Mesothelial cell of epicardium (in vitro differentiated cells): ENCODE measurements around the gene OR2T5. TPM values are rescaled to one million over a fixed set of nuclear protein-coding genes. Genes with fewer than 3 reads are reported as not detected.
"Not testable (repeated sequence)": the region's sequence is repeated elsewhere in the genome, so short reads cannot be mapped to it uniquely, and the experiment has no call there.

Experiments used
- DNase-seq, 2 experiments: peaks; one replicate each; pipeline ENCODE4 v3.0.0; 2021; ENCODE audit warnings: low spot score in 2 of 2; ENCODE audit not compliant: unreplicated experiment in 2 of 2
- H3K27ac Mint-ChIP-seq: 2 replicates; pipeline ENCODE4 v1.8.0; 2021; ENCODE audit warnings: mixed read lengths
- H3K27me3 Mint-ChIP-seq: 2 replicates; pipeline ENCODE4 v1.8.0; 2021; ENCODE audit warnings: low read depth, mixed read lengths
- H3K36me3 Mint-ChIP-seq: 2 replicates; pipeline ENCODE4 v1.8.0; 2021; ENCODE audit warnings: mixed read lengths
- H3K4me1 Mint-ChIP-seq: 2 replicates; pipeline ENCODE4 v1.8.0; 2021; ENCODE audit warnings: mixed read lengths
- H3K4me3 Mint-ChIP-seq: 2 replicates; pipeline ENCODE4 v1.8.0; 2021; ENCODE audit warnings: mild to moderate bottlenecking, moderate library complexity, mixed read lengths
- H3K9me3 Mint-ChIP-seq: 2 replicates; pipeline ENCODE4 v1.8.0; 2021; ENCODE audit warnings: mixed read lengths
- total RNA-seq: library from RNA; stranded (reverse); gene quantifications from 3 replicates; pipeline ENCODE4 v1.2.1, GENCODE V29; 2021

OR2T5 gene
- not detected in 3 replicates for total RNA-seq

- H3K27ac Mint-ChIP-seq, DNase-seq, H3K9me3 Mint-ChIP-seq, H3K36me3 Mint-ChIP-seq, H3K4me3 Mint-ChIP-seq, H3K27me3 Mint-ChIP-seq, H3K4me1 Mint-ChIP-seq: not testable (repeated sequence)
Observed at GRCh38 chr1:248488289-248488688, at the start of gene OR2T5. TSS of gene OR2T5 (plus strand) at chr1:248488589. CDS start at chr1:248488589, 0 bp downstream.

- not testable (repeated sequence) for H3K4me3 Mint-ChIP-seq, H3K27me3 Mint-ChIP-seq, DNase-seq, H3K36me3 Mint-ChIP-seq, H3K27ac Mint-ChIP-seq, H3K4me1 Mint-ChIP-seq
- peaks cover 38% of the 10 kb centered on the region for H3K9me3 Mint-ChIP-seq
Observed at GRCh38 chr1:248438668-248439067, 49.7 kb upstream of the OR2T5 start.

GRCh38 chr1:248439283-248439682 lies 49.1 kb upstream of the OR2T5 start:
- H3K27ac Mint-ChIP-seq, H3K36me3 Mint-ChIP-seq, H3K27me3 Mint-ChIP-seq, DNase-seq, H3K4me3 Mint-ChIP-seq, H3K4me1 Mint-ChIP-seq: not testable (repeated sequence)
- peaks cover 42% of the 10 kb centered on the region for H3K9me3 Mint-ChIP-seq

GRCh38 chr1:248442500-248443277 lies 45.7 kb upstream of the OR2T5 start:
- not testable (repeated sequence) for H3K27ac Mint-ChIP-seq, H3K27me3 Mint-ChIP-seq, DNase-seq, H3K4me3 Mint-ChIP-seq, H3K4me1 Mint-ChIP-seq, H3K36me3 Mint-ChIP-seq
- peaks cover 57% of the 10 kb centered on the region for H3K9me3 Mint-ChIP-seq

GRCh38 chr1:248444603-248445002 lies 43.8 kb upstream of the OR2T5 start:
- H3K27me3 Mint-ChIP-seq, H3K36me3 Mint-ChIP-seq, DNase-seq, H3K4me1 Mint-ChIP-seq, H3K4me3 Mint-ChIP-seq, H3K27ac Mint-ChIP-seq: not testable (repeated sequence)
- peaks cover 51% of the 10 kb centered on the region for H3K9me3 Mint-ChIP-seq

- not testable (repeated sequence) for H3K27me3 Mint-ChIP-seq, H3K36me3 Mint-ChIP-seq, H3K4me3 Mint-ChIP-seq, DNase-seq, H3K27ac Mint-ChIP-seq, H3K4me1 Mint-ChIP-seq
- H3K9me3 Mint-ChIP-seq, result peaks cover 46% of the 10 kb centered on the region
Observed at GRCh38 chr1:248445399-248445798, 43.0 kb upstream of the OR2T5 start, which contains the start of gene OR2T2. TSS of gene OR2T2 (plus strand) at chr1:248445637. CDS start at chr1:248452798, 7,161 bp downstream.

GRCh38 chr1:248448409-248449074 lies 39.8 kb upstream of the OR2T5 start:
- not testable (repeated sequence) for H3K4me3 Mint-ChIP-seq, H3K4me1 Mint-ChIP-seq, H3K36me3 Mint-ChIP-seq, H3K27ac Mint-ChIP-seq, DNase-seq, H3K27me3 Mint-ChIP-seq
- peaks cover 34% of the 10 kb centered on the region for H3K9me3 Mint-ChIP-seq

- not testable (repeated sequence) for H3K36me3 Mint-ChIP-seq, H3K27ac Mint-ChIP-seq, H3K4me1 Mint-ChIP-seq, H3K27me3 Mint-ChIP-seq, H3K4me3 Mint-ChIP-seq, DNase-seq
- peaks cover 23% of the 10 kb centered on the region for H3K9me3 Mint-ChIP-seq
Observed at GRCh38 chr1:248449821-248450465, 38.4 kb upstream of the OR2T5 start.

GRCh38 chr1:248450466-248451145 lies 37.8 kb upstream of the OR2T5 start:
- H3K27ac Mint-ChIP-seq, H3K4me3 Mint-ChIP-seq, H3K27me3 Mint-ChIP-seq, H3K4me1 Mint-ChIP-seq, DNase-seq, H3K36me3 Mint-ChIP-seq: not testable (repeated sequence)
- peaks cover 20% of the 10 kb centered on the region for H3K9me3 Mint-ChIP-seq

GRCh38 chr1:248453619-248454018 lies 34.8 kb upstream of the OR2T5 start:
- DNase-seq, H3K4me1 Mint-ChIP-seq, H3K27me3 Mint-ChIP-seq, H3K4me3 Mint-ChIP-seq, H3K36me3 Mint-ChIP-seq, H3K27ac Mint-ChIP-seq: not testable (repeated sequence)
- H3K9me3 Mint-ChIP-seq, result peaks cover 15% of the 10 kb centered on the region

- H3K4me3 Mint-ChIP-seq, H3K27ac Mint-ChIP-seq, DNase-seq, H3K4me1 Mint-ChIP-seq, H3K27me3 Mint-ChIP-seq, H3K36me3 Mint-ChIP-seq: not testable (repeated sequence)
- H3K9me3 Mint-ChIP-seq, result peaks cover 29% of the 10 kb centered on the region
Observed at GRCh38 chr1:248455045-248455444, 33.3 kb upstream of the OR2T5 start.

GRCh38 chr1:248456635-248457034 lies 31.8 kb upstream of the OR2T5 start:
- H3K4me3 Mint-ChIP-seq, H3K27me3 Mint-ChIP-seq, H3K27ac Mint-ChIP-seq, DNase-seq, H3K4me1 Mint-ChIP-seq, H3K36me3 Mint-ChIP-seq: not testable (repeated sequence)
- H3K9me3 Mint-ChIP-seq, result peaks cover 36% of the 10 kb centered on the region

- H3K9me3 Mint-ChIP-seq, result peaks cover 54% of the 10 kb centered on the region
- not testable (repeated sequence) for H3K27ac Mint-ChIP-seq, H3K36me3 Mint-ChIP-seq, H3K4me1 Mint-ChIP-seq, H3K4me3 Mint-ChIP-seq, DNase-seq, H3K27me3 Mint-ChIP-seq
Observed at GRCh38 chr1:248459117-248459516, 29.3 kb upstream of the OR2T5 start.
